ENCODE data around the gene GYS2. TPM values are rescaled to one million over a fixed set of nuclear protein-coding genes. Genes with fewer than 3 reads are reported as not detected.

Gene GYS2
- total RNA-seq, 2 donors from 2014 or later, result 0.15 TPM; not detected in 1

GRCh38 chr12:21559855-21560569 lies 44.6 kb downstream of the GYS2 start:
- ATAC-seq, result no peak
- no peaks in the 10 kb centered on the region for H3K27me3 Mint-ChIP-seq
- no peak overlapping the region for H3K4me3 Mint-ChIP-seq

GRCh38 chr12:21558100-21558679 lies 46.5 kb downstream of the GYS2 start:
- no peaks in the 10 kb centered on the region for H3K9me3 ChIP-seq (ENCODE audit: control insufficient read depth, low read length, poor library complexity, severe bottlenecking)
- Mint-ChIP-seq H3K27me3 (no peaks in the 10 kb centered on the region), H3K4me3 (no peak overlapping the region), H3K4me1 (no peaks in the 10 kb centered on the region), H3K36me3 (ENCODE audit: low read depth) (peaks cover 3% of the 10 kb centered on the region), H3K27ac (no peak overlapping the region)
- DNase-seq, result no peak
- no peak for ATAC-seq

More at GRCh38 chr12:21559855-21560569, 44.6 kb downstream of the GYS2 start:
- no peaks in the 10 kb centered on the region for H3K9me3 ChIP-seq (ENCODE audit: control insufficient read depth, low read length, poor library complexity, severe bottlenecking)
- H3K4me1 Mint-ChIP-seq, result no peaks in the 10 kb centered on the region
- no peak overlapping the region for H3K27ac Mint-ChIP-seq
- DNase-seq, result no peak
- H3K36me3 Mint-ChIP-seq (ENCODE audit: low read depth), result peaks cover 3% of the 10 kb centered on the region

- DNase-seq (no peak), ATAC-seq (no peak)
- Mint-ChIP-seq H3K4me3 (no peak overlapping the region), H3K4me1 (no peaks in the 10 kb centered on the region), H3K27ac (no peak overlapping the region), H3K27me3 (no peaks in the 10 kb centered on the region), H3K36me3 (ENCODE audit: low read depth) (peaks cover 2% of the 10 kb centered on the region)
- no peaks in the 10 kb centered on the region for H3K9me3 ChIP-seq (ENCODE audit: control insufficient read depth, low read length, poor library complexity, severe bottlenecking)
Measured at GRCh38 chr12:21553329-21553675, 51.3 kb downstream of the GYS2 start.

GRCh38 chr12:21552635-21553328 lies 51.9 kb downstream of the GYS2 start:
- ATAC-seq (no peak), DNase-seq (no peak)
- H3K27ac Mint-ChIP-seq, result no peak overlapping the region
- no peaks in the 10 kb centered on the region for H3K27me3 Mint-ChIP-seq
- H3K36me3 Mint-ChIP-seq (ENCODE audit: low read depth), result peaks cover 2% of the 10 kb centered on the region
- H3K4me3 Mint-ChIP-seq, result no peak overlapping the region
- no peaks in the 10 kb centered on the region for H3K4me1 Mint-ChIP-seq
- H3K9me3 ChIP-seq (ENCODE audit: control insufficient read depth, low read length, poor library complexity, severe bottlenecking), result no peaks in the 10 kb centered on the region

DNA sequence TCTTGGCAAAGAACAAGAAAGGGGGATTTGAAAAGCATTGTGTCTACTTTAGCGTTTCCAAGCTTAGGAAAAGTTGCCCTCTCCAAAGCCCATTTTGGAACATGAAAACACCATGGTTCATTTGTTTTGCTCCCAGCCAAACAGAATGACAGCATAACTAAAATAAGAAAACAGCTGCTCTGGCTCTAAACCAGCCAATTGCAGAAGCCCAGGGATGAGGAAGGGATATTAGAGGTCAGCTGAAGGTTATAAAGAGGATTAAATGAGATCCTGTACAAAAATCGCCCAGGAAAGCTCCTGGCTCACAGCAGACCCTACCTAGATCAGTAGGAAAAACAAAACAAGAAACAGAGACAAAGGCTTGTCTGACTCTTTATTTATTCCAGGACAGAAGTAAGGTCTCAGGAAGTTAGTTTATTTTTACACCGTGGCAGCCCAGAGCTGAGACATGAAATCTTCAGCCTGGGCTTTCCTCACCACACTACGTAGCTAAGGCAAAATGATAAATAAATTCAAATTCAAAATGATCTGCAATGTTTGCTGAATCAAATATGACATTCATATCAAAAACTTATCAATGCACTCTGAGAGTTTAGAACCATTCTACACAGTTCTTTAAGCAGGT lies 52.7 kb downstream of the GYS2 start:
- Mint-ChIP-seq H3K4me3 (no peak overlapping the region), H3K4me1 (no peaks in the 10 kb centered on the region), H3K27me3 (no peaks in the 10 kb centered on the region), H3K36me3 (ENCODE audit: low read depth) (peaks cover 2% of the 10 kb centered on the region), H3K27ac (no peak overlapping the region)
- DNase-seq (no peak), ATAC-seq (no peak)
- H3K9me3 ChIP-seq (ENCODE audit: control insufficient read depth, low read length, poor library complexity, severe bottlenecking), result no peaks in the 10 kb centered on the region

DNA sequence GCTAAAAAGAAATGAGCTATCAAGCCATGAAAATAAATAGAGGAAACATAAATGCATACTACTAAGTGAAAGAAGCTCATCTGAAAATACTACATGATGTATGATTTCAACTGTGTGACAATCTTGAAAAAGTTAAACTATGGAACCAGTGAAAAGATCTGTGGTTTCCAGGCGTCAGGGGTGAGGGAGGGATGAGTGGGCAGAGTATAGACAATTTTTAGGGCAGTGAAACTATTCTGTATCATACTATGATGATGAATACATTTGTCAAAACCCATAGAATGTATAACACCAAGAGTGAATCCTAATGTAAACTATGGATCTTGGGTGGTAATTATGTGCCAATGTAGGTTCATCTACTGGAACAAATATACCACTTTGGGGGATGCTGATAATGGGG lies 57.2 kb downstream of the GYS2 start:
- H3K4me3 Mint-ChIP-seq, result no peak overlapping the region
- peaks cover 4% of the 10 kb centered on the region for H3K27me3 Mint-ChIP-seq
- H3K4me1 Mint-ChIP-seq, result peaks cover 4% of the 10 kb centered on the region
- no peak overlapping the region for H3K27ac Mint-ChIP-seq
- no peak for DNase-seq
- no peaks in the 10 kb centered on the region for H3K9me3 ChIP-seq (ENCODE audit: control insufficient read depth, low read length, poor library complexity, severe bottlenecking)
- no peaks in the 10 kb centered on the region for H3K36me3 Mint-ChIP-seq (ENCODE audit: low read depth)
- ATAC-seq, result no peak

DNA sequence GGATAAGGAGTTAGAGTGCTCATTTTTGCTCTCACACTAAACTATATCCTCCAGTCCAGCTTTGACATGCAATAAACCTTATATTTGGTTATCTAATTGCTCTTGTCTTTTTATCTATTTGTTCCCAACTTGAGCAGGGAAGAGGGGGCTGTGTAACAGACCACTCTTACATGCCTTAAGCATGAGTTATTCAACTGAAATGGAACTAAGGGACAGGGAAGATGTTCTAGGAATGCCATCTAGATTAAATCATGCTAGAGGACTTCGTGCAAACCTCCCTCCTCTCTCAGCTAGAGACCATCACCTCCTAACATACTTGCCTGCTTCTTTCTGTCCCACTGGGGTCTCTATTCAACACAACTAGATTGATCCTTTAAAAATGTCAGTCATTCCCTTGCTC lies 57.9 kb downstream of the GYS2 start:
- no peak overlapping the region for H3K27ac Mint-ChIP-seq
- DNase-seq (no peak), ATAC-seq (no peak)
- H3K36me3 Mint-ChIP-seq (ENCODE audit: low read depth), result no peaks in the 10 kb centered on the region
- H3K9me3 ChIP-seq (ENCODE audit: control insufficient read depth, low read length, poor library complexity, severe bottlenecking), result no peaks in the 10 kb centered on the region
- H3K27me3 Mint-ChIP-seq, result peaks cover 4% of the 10 kb centered on the region
- peaks cover 4% of the 10 kb centered on the region for H3K4me1 Mint-ChIP-seq
- H3K4me3 Mint-ChIP-seq, result no peak overlapping the region

- ATAC-seq, result no peak
- peaks cover 4% of the 10 kb centered on the region for H3K4me1 Mint-ChIP-seq
Measured at GRCh38 chr12:21545557-21545956, 59.1 kb downstream of the GYS2 start.

GRCh38 chr12:21543151-21543550 lies 61.5 kb downstream of the GYS2 start:
- DNase-seq, result no peak
- Mint-ChIP-seq H3K27ac (no peak overlapping the region), H3K36me3 (ENCODE audit: low read depth) (no peaks in the 10 kb centered on the region), H3K4me1 (peaks cover 4% of the 10 kb centered on the region), H3K27me3 (peaks cover 4% of the 10 kb centered on the region), H3K4me3 (no peak overlapping the region)
- no peak for ATAC-seq
- H3K9me3 ChIP-seq (ENCODE audit: control insufficient read depth, low read length, poor library complexity, severe bottlenecking), result no peaks in the 10 kb centered on the region

More at GRCh38 chr12:21545557-21545956, 59.1 kb downstream of the GYS2 start:
- no peak for DNase-seq
- no peaks in the 10 kb centered on the region for H3K9me3 ChIP-seq (ENCODE audit: control insufficient read depth, low read length, poor library complexity, severe bottlenecking)
- Mint-ChIP-seq H3K27me3 (peaks cover 4% of the 10 kb centered on the region), H3K27ac (no peak overlapping the region), H3K36me3 (ENCODE audit: low read depth) (no peaks in the 10 kb centered on the region), H3K4me3 (no peak overlapping the region)

DNA sequence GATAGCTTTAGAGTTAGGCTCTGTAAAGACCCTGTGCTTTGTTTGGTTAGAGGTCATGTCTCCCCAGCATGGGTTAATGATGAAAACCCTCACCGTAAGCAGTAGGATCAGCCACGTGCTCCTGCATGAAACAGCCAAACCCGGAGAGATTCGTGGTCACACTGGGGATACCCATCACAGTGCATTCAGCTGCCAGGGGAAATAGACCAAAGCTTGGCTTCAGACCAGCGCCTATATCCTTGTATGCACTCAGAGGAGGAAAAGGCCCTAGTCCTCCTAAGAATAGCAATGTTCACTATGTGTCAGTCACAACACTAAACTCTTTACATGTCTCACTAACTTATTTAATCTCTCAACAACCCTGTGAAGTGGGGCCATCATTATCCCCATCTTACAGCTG lies 62.2 kb downstream of the GYS2 start:
- DNase-seq (no peak), ATAC-seq (no peak)
- no peak overlapping the region for H3K4me3 Mint-ChIP-seq
- H3K9me3 ChIP-seq (ENCODE audit: control insufficient read depth, low read length, poor library complexity, severe bottlenecking), result no peaks in the 10 kb centered on the region
- H3K27ac Mint-ChIP-seq, result no peak overlapping the region
- peaks cover 4% of the 10 kb centered on the region for H3K4me1 Mint-ChIP-seq
- peaks cover 4% of the 10 kb centered on the region for H3K27me3 Mint-ChIP-seq
- H3K36me3 Mint-ChIP-seq (ENCODE audit: low read depth), result no peaks in the 10 kb centered on the region

- no peaks in the 10 kb centered on the region for H3K9me3 ChIP-seq (ENCODE audit: control insufficient read depth, low read length, poor library complexity, severe bottlenecking)
- H3K27ac Mint-ChIP-seq, result no peak overlapping the region
- no peaks in the 10 kb centered on the region for H3K36me3 Mint-ChIP-seq (ENCODE audit: low read depth)
- H3K27me3 Mint-ChIP-seq, result peaks cover 6% of the 10 kb centered on the region
- ATAC-seq (no peak), DNase-seq (no peak)
- no peak overlapping the region for H3K4me3 Mint-ChIP-seq
- peaks cover 4% of the 10 kb centered on the region for H3K4me1 Mint-ChIP-seq
Measured at GRCh38 chr12:21541773-21542172, 62.9 kb downstream of the GYS2 start.

GRCh38 chr12:21539797-21540196 lies 64.8 kb downstream of the GYS2 start:
- peaks cover 4% of the 10 kb centered on the region for H3K4me1 Mint-ChIP-seq
- ATAC-seq (no peak), DNase-seq (no peak)
- H3K4me3 Mint-ChIP-seq, result no peak overlapping the region
- H3K36me3 Mint-ChIP-seq (ENCODE audit: low read depth), result no peaks in the 10 kb centered on the region
- no peaks in the 10 kb centered on the region for H3K9me3 ChIP-seq (ENCODE audit: control insufficient read depth, low read length, poor library complexity, severe bottlenecking)
- no peak overlapping the region for H3K27ac Mint-ChIP-seq
- peaks cover 19% of the 10 kb centered on the region for H3K27me3 Mint-ChIP-seq

- peaks cover 23% of the 10 kb centered on the region for H3K27me3 Mint-ChIP-seq
- H3K9me3 ChIP-seq (ENCODE audit: control insufficient read depth, low read length, poor library complexity, severe bottlenecking), result no peaks in the 10 kb centered on the region
- H3K27ac Mint-ChIP-seq, result no peak overlapping the region
- no peaks in the 10 kb centered on the region for H3K36me3 Mint-ChIP-seq (ENCODE audit: low read depth)
- DNase-seq (no peak), ATAC-seq (no peak)
- no peak overlapping the region for H3K4me3 Mint-ChIP-seq
- H3K4me1 Mint-ChIP-seq, result peaks cover 3% of the 10 kb centered on the region
Measured at GRCh38 chr12:21538061-21538653, 66.5 kb downstream of the GYS2 start.
